K562 (cell line): ENCODE results near the gene FOXO3. TPM values are rescaled to one million over a fixed set of nuclear protein-coding genes. Genes with fewer than 3 reads are reported as not detected.

ENCODE experiments used
- ATAC-seq: fragments of 200-7000 bp; cut with Tn5 transposase; 3 replicates; pipeline ENCODE4 v1.9.1; 2020; ENCODE audit warnings: moderate library complexity
- BruUV-seq: library from RNA; stranded (reverse); fragments of 400-500 nt; replicated peaks from 2 replicates; lab custom pipeline; 2021; lab: Mats Ljungman, UMichigan
- CTCF ChIA-PET: fragments of 300-600 bp; formaldehyde crosslinking; extraction: SDS; loops from one replicate; lab custom pipeline; 2021; ENCODE audit warnings: low intra/inter-chr PET ratio; lab: Yijun Ruan, JAX
- POLR2A ChIA-PET: fragments of 300-600, 350-650 bp; sonication (Branson Sonifier 250); formaldehyde crosslinking; extraction: SDS; loops from one replicate; lab custom pipeline; 2021; ENCODE audit warnings: antibody characterized with exemption, inconsistent platforms; lab: Yijun Ruan, JAX
- DNase-seq, 4 experiments: peaks; one replicate each; pipeline versions ENCODE4 v3.0.0 to v3.0.0-alpha.2; 2011 to 2018; ENCODE audit warnings: low spot score in 3 of 4, mixed read lengths in 3 of 4; ENCODE audit errors: extremely low read depth in 1 of 4
- FAIRE-seq: peaks from 2 replicates; lab custom pipeline; 2011; peaks lifted over from hg19 to GRCh38; lab: Jason Lieb, UNC
- H2AFZ ChIP-seq: 2 replicates; pipeline ENCODE4 v1.6.0; 2011; ENCODE audit warnings: low read depth, low read length, control low read depth, inconsistent platforms
- H3K27ac ChIP-seq: fragments of 200-600 bp; 3 replicates; pipeline ENCODE4 v1.8.0; 2011; ENCODE audit warnings: low read depth, mild to moderate bottlenecking, control low read depth, inconsistent platforms, low read length, moderate library complexity, mixed read lengths; ENCODE audit errors: extremely low read depth
- H3K27me3 ChIP-seq, 2 experiments: fragments of 300-600 bp in 1 of 2; 2 replicates in 1 of 2; 3 replicates in 1 of 2; pipeline versions ENCODE4 v1.6.0 to v1.8.0; 2011; ENCODE audit warnings: inconsistent platforms in 2 of 2, low read length in 2 of 2, mild to moderate bottlenecking in 1 of 2, mixed read lengths in 1 of 2, moderate library complexity in 1 of 2; ENCODE audit not compliant: control insufficient read depth in 2 of 2, insufficient read depth in 2 of 2
- H3K36me3 ChIP-seq: fragments of 300-600 bp; 3 replicates; pipeline ENCODE4 v1.8.0; 2011; ENCODE audit warnings: mild to moderate bottlenecking, low read length, inconsistent platforms; ENCODE audit not compliant: control insufficient read depth, insufficient read depth
- H3K4me1 ChIP-seq, 2 experiments: fragments of 200-600 bp in 1 of 2; replicated peaks in 1 of 2; 2 replicates in 1 of 2; 3 replicates in 1 of 2; pipeline versions ENCODE4 v1.5.1 to v1.8.0; 2011; ENCODE audit warnings: inconsistent platforms in 2 of 2, low read length in 2 of 2, mild to moderate bottlenecking in 1 of 2, mixed read lengths in 1 of 2, moderate library complexity in 1 of 2; ENCODE audit not compliant: control insufficient read depth in 2 of 2, insufficient read depth in 2 of 2
- H3K4me2 ChIP-seq: 2 replicates; pipeline ENCODE4 v1.6.1; 2011; ENCODE audit warnings: low read length, control low read depth, inconsistent platforms, mixed read lengths; ENCODE audit not compliant: insufficient read depth
- H3K4me3 ChIP-seq: fragments of 200-600 bp; sonication (generic), shearing (Covaris generic); 2 replicates; pipeline ENCODE4 v1.5.1; 2016; ENCODE audit warnings: control low read depth, inconsistent platforms
- H3K79me2 ChIP-seq: fragments of 200-600 bp; 3 replicates; pipeline ENCODE4 v1.8.0; 2011; ENCODE audit warnings: low read length, inconsistent platforms; ENCODE audit not compliant: control insufficient read depth, insufficient read depth
- H3K9ac ChIP-seq, 2 experiments: 2 replicates each; pipeline versions ENCODE4 v1.6.0 to v1.6.1; 2011; ENCODE audit warnings: low read depth in 2 of 2, low read length in 2 of 2, control low read depth in 1 of 2, inconsistent platforms in 1 of 2, mild to moderate bottlenecking in 1 of 2, mixed read lengths in 1 of 2; ENCODE audit not compliant: insufficient read depth in 1 of 2
- H3K9me1 ChIP-seq: one replicate; pipeline ENCODE4 v1.6.0; 2011; ENCODE audit warnings: inconsistent platforms, mild to moderate bottlenecking, low read length, moderate library complexity; ENCODE audit not compliant: control insufficient read depth, insufficient read depth
- H3K9me3 ChIP-seq: replicated peaks from 2 replicates; pipeline ENCODE4 v1.5.1; 2011; ENCODE audit warnings: low read depth, low read length, inconsistent platforms; ENCODE audit not compliant: control insufficient read depth, insufficient read depth
- H4K20me1 ChIP-seq: replicated peaks from 2 replicates; pipeline ENCODE4 v1.6.1; 2011; ENCODE audit warnings: low read length, inconsistent platforms, mixed read lengths; ENCODE audit not compliant: control insufficient read depth, insufficient read depth
- CBFA2T2 ChIP-seq: fragments of 450-650 bp; conservative IDR thresholded peaks from 2 replicates; pipeline ENCODE4 v1.6.1; 2017; ENCODE audit warnings: mild to moderate bottlenecking
- CTBP1 ChIP-seq: fragments of 450-650 bp; IDR thresholded peaks from 2 replicates; pipeline ENCODE4 v1.6.1; 2016; ENCODE audit warnings: borderline replicate concordance
- ELF2 ChIP-seq: fragments of 250-450 bp; sonication (Bioruptor Pico); IDR thresholded peaks from 2 replicates; pipeline ENCODE4 v1.5.0; 2021; ENCODE audit warnings: mild to moderate bottlenecking
- ELF4 ChIP-seq: fragments of 450-650 bp; formaldehyde crosslinking; IDR thresholded peaks from 2 replicates; pipeline ENCODE4 v1.4.0; 2022; ENCODE audit warnings: missing genetic modification characterization
- FOXP1 ChIP-seq: sonication (generic); formaldehyde crosslinking; IDR thresholded peaks from 2 replicates; pipeline ENCODE4 v1.8.0; 2022; ENCODE audit warnings: mild to moderate bottlenecking, missing genetic modification reagents
- FUS ChIP-seq: fragments of 200-400 bp; formaldehyde crosslinking; optimal IDR thresholded peaks from 2 replicates; pipeline ENCODE3; 2017; ENCODE audit warnings: low read depth, low read length
- HDGF ChIP-seq: fragments of 450-650 bp; IDR thresholded peaks from 2 replicates; pipeline ENCODE4 v1.6.1; 2016
- ILK ChIP-seq: fragments of 450-650 bp; IDR thresholded peaks from 2 replicates; pipeline ENCODE4 v1.6.1; 2016; ENCODE audit warnings: missing genetic modification characterization, low read depth, mild to moderate bottlenecking, missing compliant biosample characterization, moderate library complexity, borderline replicate concordance
- L3MBTL2 ChIP-seq: fragments of 450-650 bp; IDR thresholded peaks from 2 replicates; pipeline ENCODE4 v1.6.1; 2016; ENCODE audit warnings: mild to moderate bottlenecking, moderate library complexity
- MCM2 ChIP-seq: fragments of 450-650 bp; IDR thresholded peaks from 2 replicates; pipeline ENCODE4 v1.6.1; 2017; ENCODE audit warnings: low read depth, mild to moderate bottlenecking
- NFE2 ChIP-seq: IDR thresholded peaks from 2 replicates; pipeline ENCODE4 v1.6.1; 2014; ENCODE audit warnings: antibody characterized with exemption, low read depth
- PREB ChIP-seq: sonication (generic); formaldehyde crosslinking; IDR thresholded peaks from 2 replicates; pipeline ENCODE4 v1.8.1; 2023; ENCODE audit warnings: mild to moderate bottlenecking, missing genetic modification reagents
- SRSF1 ChIP-seq: fragments of 200-400 bp; formaldehyde crosslinking; IDR thresholded peaks from 2 replicates; pipeline ENCODE4 v1.6.1; 2017; ENCODE audit warnings: mild to moderate bottlenecking, low read depth, low read length, moderate library complexity
- STAT6 ChIP-seq: sonication (generic); formaldehyde crosslinking; IDR thresholded peaks from 2 replicates; pipeline ENCODE4 v1.8.1; 2023; ENCODE audit warnings: mild to moderate bottlenecking, missing genetic modification reagents
- TRIM25 ChIP-seq: fragments of 450-650 bp; IDR thresholded peaks from 2 replicates; pipeline ENCODE4 v1.7.0; 2016; ENCODE audit warnings: borderline replicate concordance
- ZBTB5 ChIP-seq: fragments of 450-650 bp; IDR thresholded peaks from 2 replicates; pipeline ENCODE4 v1.6.1; 2017; ENCODE audit warnings: antibody characterized with exemption
- ZBTB7A ChIP-seq: IDR thresholded peaks from 2 replicates; pipeline ENCODE4 v1.6.1; 2011; ENCODE audit warnings: low read depth, mild to moderate bottlenecking, low read length, moderate library complexity, borderline replicate concordance; ENCODE audit not compliant: control insufficient read depth
- ZNF551 ChIP-seq: fragments of 250-450 bp; sonication (Bioruptor Pico); IDR thresholded peaks from 2 replicates; pipeline ENCODE4 v1.5.0; 2021; ENCODE audit warnings: mild to moderate bottlenecking, moderate library complexity
- WGBS: fragments of 100-300 bp; shearing (Covaris generic); methylation state at CpG from one replicate; pipeline ENCODE4 v1.1.6; 2016; ENCODE audit warnings: low coverage, mixed read lengths; ENCODE audit not compliant: insufficient coverage; ENCODE audit errors: missing lambda C conversion rate; 5-methylcytosine and 5-hydroxymethylcytosine counted together
- in situ Hi-C: fragments of 300-500 bp; cut with MboI; formaldehyde crosslinking; loops from 4 replicates; pipeline ENCODE4 v1.15.0; 2018; ENCODE audit warnings: inconsistent platforms, mixed read lengths
- intact Hi-C: fragments of 100-400 bp; cut with micrococcal nuclease; formaldehyde crosslinking; loops from 2 replicates; pipeline ENCODE4 v1.14.2; 2022
- polyA plus RNA-seq, 8 experiments: library from polyadenylated mRNA; depleted of rRNA in 4 of 8; stranded (reverse) in 5 of 8; unstranded in 3 of 8; fragments of >200 nt; fragmentation: Nextera tagmentation in 2 of 8; fragmentation: Illumina TruSeq in 1 of 8; extraction: Ambion mirVana in 2 of 8; extraction: Trizol in 1 of 8; gene quantifications; 2 replicates each; pipeline versions ENCODE4 v1.2.1 to v1.2.3, GENCODE V29; 2011 to 2014; ENCODE audit warnings: inconsistent platforms in 1 of 8, missing spikeins in 1 of 8
- total RNA-seq, 7 experiments: library from RNA; depleted of rRNA in 6 of 7; stranded (reverse); fragments of >200 nt in 6 of 7; fragmentation: Illumina TruSeq in 2 of 7; extraction: Trizol in 2 of 7; gene quantifications; 2 replicates each; pipeline versions ENCODE4 v1.2.1 to v1.2.3, GENCODE V29; 2011 to 2021; ENCODE audit warnings: low replicate concordance in 1 of 7

The FOXO3 gene
- total and polyA plus RNA-seq, 9 of the 15 experiments (the other 6 are each of a cell fraction or from before 2014, with no cell fraction given), result 3.0 to 14.6 (median 6.0) TPM

- no peaks in the 10 kb centered on the region for H3K27me3 ChIP-seq
- no peak overlapping the region for H3K4me3 ChIP-seq
- 55% methylated on average over 2 of the region's 3 CpGs for WGBS
- H3K79me2 ChIP-seq, result no peaks in the 10 kb centered on the region
- POLR2A ChIA-PET, result interaction anchor here (0.7 kb wide), 1 partner anchor 314 kb away, joined by 5 read pairs; no protein-coding TSS in a partner anchor
- DNase-seq, result no peak
- intact Hi-C loops, result no loop called here
- in situ Hi-C loops, result no loop called here
- CTCF ChIA-PET, result no interaction called here
- no peak overlapping the region for H3K27ac ChIP-seq
- H3K36me3 ChIP-seq, result no peaks in the 10 kb centered on the region
- no peak overlapping the region for H3K4me2 ChIP-seq
- no peak for FAIRE-seq
- no peak overlapping the region for H2AFZ ChIP-seq
- H3K9ac ChIP-seq, result no peak overlapping the region
- ATAC-seq, result no peak
- H3K4me1 ChIP-seq, result no peaks in the 10 kb centered on the region; a peak in 3 of 5 replicates
- BruUV-seq, result no TSS peak
- H4K20me1 ChIP-seq, result peaks cover 24% of the 10 kb centered on the region; the same call in 1 of the 2 replicates
- H3K9me1 ChIP-seq, result peaks cover 6% of the 10 kb centered on the region
- H3K9me3 ChIP-seq, result no peaks in the 10 kb centered on the region
- TF ChIP-seq FUS (no peak), ZBTB5 (no peak), CTBP1 (no peak), MCM2 (no peak), STAT6 (no peak), ELF2 (CRISPR knock-in tag) (no peak), ILK (no peak), CBFA2T2 (no peak), FOXP1 (CRISPR knock-in tag) (no peak), TRIM25 (no peak), ZBTB7A (no peak), L3MBTL2 (no peak), HDGF (no peak), ELF4 (CRISPR knock-in tag) (no peak), NFE2 (no peak), ZNF551 (CRISPR knock-in tag) (no peak), SRSF1 (no peak), PREB (CRISPR knock-in tag) (no peak)
Observed at GRCh38 chr6:108672641-108673040, 111.9 kb downstream of the FOXO3 start.
